Ovary (tissue), 9 donors: ENCODE data around the gene CRYBB2. TPM values are rescaled to one million over a fixed set of nuclear protein-coding genes. Genes with fewer than 3 reads are reported as not detected.

ENCODE experiments used
- DNase-seq, 5 donors: peaks; one replicate each; pipeline ENCODE4 v3.0.0-alpha.2; 2019 to 2020
- H3K27ac ChIP-seq, 2 donors: fragments of 200-600 bp; one replicate each; pipeline versions ENCODE4 v1.5.1 to v1.8.0; 2019 to 2022
- H3K27me3 ChIP-seq: fragments of 200-600 bp; one replicate; pipeline ENCODE4 v1.8.0; 2022
- H3K36me3 ChIP-seq: fragments of 200-600 bp; sonication (generic); one replicate; pipeline ENCODE4 v1.5.1; 2019
- H3K4me1 ChIP-seq: one replicate; pipeline ENCODE4 v1.8.1; 2013; ENCODE audit warnings: mild to moderate bottlenecking, moderate library complexity; ENCODE audit not compliant: insufficient read depth
- H3K4me3 ChIP-seq: fragments of 200-600 bp; sonication (generic); one replicate; pipeline ENCODE4 v1.5.1; 2017
- H3K9me3 ChIP-seq, 2 donors: fragments of 200-600 bp in 1 of 2; sonication (generic) in 1 of 2; one replicate each; pipeline versions ENCODE4 v1.5.1 to v1.8.1; 2013 to 2019; ENCODE audit warnings: mild to moderate bottlenecking in 1 of 2, moderate library complexity in 1 of 2
- EP300 ChIP-seq: sonication (generic); formaldehyde crosslinking; IDR thresholded peaks from one replicate; pipeline ENCODE4 v1.6.1; 2017; ENCODE audit warnings: antibody characterized with exemption
- POLR2A ChIP-seq: fragments of 450-650 bp; IDR thresholded peaks from one replicate; pipeline ENCODE4 v1.6.1; 2017; ENCODE audit warnings: antibody characterized with exemption, mild to moderate bottlenecking, moderate library complexity
- WGBS, 3 donors: extraction: QIAGEN DNeasy Blood & Tissue Kit in 1 of 3; methylation state at CpG; one replicate each; pipeline versions ENCODE4 v1.1.5 to v1.1.7; 2013 to 2017; 5-methylcytosine and 5-hydroxymethylcytosine counted together
- intact Hi-C, 4 donors: fragments of 100-400 bp; cut with DNase I; formaldehyde crosslinking; loops; one replicate each; pipeline versions ENCODE4 v1.11.0 to v1.15.1; 2022 to 2023
- polyA plus RNA-seq, 2 donors: library from polyadenylated mRNA; stranded (reverse); fragments of 200-250 nt in 1 of 2; fragments of 350-450 nt in 1 of 2; fragmentation: Illumina TruSeq in 1 of 2; extraction: RNeasy Lipid Tissue Mini Kit (QIAGEN cat#74804) in 1 of 2; gene quantifications; one replicate each; pipeline ENCODE4 v1.2.3, GENCODE V29; 2013 to 2014
- total RNA-seq, 7 donors: library from RNA; depleted of rRNA in 2 of 7; stranded (reverse); fragments of >200 nt in 2 of 7; fragmentation: NEBNext Ultra II Directional in 3 of 7; extraction: Animal tissue kit (Norgen Biotek cat#: 25700) in 3 of 7; gene quantifications; one replicate each; pipeline versions ENCODE4 v1.1.0 to v1.2.4, GENCODE V29; 2016 to 2023
- TF ChIP-seq, protein P1 (sequence below), 3 donors: fragments of 450-650 bp in 2 of 3; fragments of 200-600 bp in 1 of 3; IDR thresholded peaks; one replicate each; pipeline versions ENCODE4 v1.5.1 to v1.8.0; 2016 to 2022; ENCODE audit warnings: antibody characterized with exemption in 3 of 3, mild to moderate bottlenecking in 1 of 3
- donor health status: DM: no; HTN: no; CAD: no; lungs with moderate emphysema.
- donor health status: DM: no; HTN: no; CAD: no.
- donor health status: Bipolar disorder and iron deficiency.
- donor health status: DM: yes; HTN: yes; CAD: no.
- donor health status: DM: no; HTN: no; CAD: no.
- donor health status: DM: yes; HTN: yes; CAD: no.

The CRYBB2 gene
- total and polyA plus RNA-seq, 9 donors: 0.08 to 0.42 (median 0.30) TPM; not detected in 6

DNA sequence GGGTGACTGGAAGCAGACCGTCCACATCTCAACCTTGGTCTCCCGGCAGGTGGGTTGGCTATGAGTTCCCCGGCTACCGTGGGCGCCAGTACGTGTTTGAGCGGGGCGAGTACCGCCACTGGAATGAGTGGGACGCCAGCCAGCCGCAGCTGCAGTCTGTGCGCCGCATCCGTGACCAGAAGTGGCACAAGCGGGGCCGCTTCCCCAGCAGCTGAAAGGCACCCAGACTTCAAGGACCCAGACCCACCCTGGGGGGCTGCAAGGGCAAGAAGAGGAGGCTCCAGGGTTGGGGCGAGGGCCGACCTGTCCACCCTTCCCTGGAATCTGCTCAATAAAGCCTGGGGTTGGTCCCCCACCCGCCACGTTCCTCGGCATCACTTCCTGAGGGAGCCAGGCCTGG is 12.4 kb upstream of the CRYBB2 start:
- Histone ChIP-seq H3K27ac (no peak overlapping the region), H3K4me3 (no peak overlapping the region), H3K9me3 (no peaks in the 10 kb centered on the region), H3K4me1 (no peaks in the 10 kb centered on the region), H3K36me3 (no peaks in the 10 kb centered on the region), H3K27me3 (no peaks in the 10 kb centered on the region)
- intact Hi-C loops: no loop called here
- no peak for DNase-seq
- TF ChIP-seq EP300 (no peak), POLR2A (no peak)
- TF ChIP-seq, protein P1, sequence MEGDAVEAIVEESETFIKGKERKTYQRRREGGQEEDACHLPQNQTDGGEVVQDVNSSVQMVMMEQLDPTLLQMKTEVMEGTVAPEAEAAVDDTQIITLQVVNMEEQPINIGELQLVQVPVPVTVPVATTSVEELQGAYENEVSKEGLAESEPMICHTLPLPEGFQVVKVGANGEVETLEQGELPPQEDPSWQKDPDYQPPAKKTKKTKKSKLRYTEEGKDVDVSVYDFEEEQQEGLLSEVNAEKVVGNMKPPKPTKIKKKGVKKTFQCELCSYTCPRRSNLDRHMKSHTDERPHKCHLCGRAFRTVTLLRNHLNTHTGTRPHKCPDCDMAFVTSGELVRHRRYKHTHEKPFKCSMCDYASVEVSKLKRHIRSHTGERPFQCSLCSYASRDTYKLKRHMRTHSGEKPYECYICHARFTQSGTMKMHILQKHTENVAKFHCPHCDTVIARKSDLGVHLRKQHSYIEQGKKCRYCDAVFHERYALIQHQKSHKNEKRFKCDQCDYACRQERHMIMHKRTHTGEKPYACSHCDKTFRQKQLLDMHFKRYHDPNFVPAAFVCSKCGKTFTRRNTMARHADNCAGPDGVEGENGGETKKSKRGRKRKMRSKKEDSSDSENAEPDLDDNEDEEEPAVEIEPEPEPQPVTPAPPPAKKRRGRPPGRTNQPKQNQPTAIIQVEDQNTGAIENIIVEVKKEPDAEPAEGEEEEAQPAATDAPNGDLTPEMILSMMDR (IDR thresholded peaks at IDR 0.05): no peak
- WGBS, 3 donors: 84 to 88% (median 85%) methylated on average over 21 of the region's 21 CpGs

DNA sequence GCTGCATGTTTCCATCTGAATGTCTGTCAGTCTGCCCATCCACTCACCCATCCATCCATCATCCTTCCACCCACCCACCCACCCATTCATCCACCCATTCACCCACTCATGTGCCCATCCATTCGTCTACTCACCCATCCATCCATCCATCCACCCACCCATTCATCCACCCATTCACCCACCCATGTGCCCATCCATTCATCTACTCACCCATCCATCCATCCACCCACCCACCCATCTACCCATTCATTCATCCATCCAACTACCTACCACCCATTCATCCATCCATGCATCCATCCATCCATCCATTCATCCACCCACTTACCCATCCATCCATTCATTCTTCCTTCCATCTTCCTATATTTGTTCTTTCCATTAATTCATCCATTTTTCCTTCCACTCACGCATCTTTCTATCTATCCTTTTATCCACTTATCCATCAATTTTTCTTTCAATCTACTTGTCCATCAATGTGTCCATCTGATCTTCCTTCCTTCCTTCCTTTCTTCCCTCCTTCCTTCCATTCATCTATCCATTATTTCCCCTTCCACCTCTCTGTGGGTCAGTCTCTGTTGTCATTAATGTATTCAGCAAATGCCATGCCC is 11.8 kb upstream of the CRYBB2 start:
- TF ChIP-seq, protein P1 (IDR thresholded peaks at IDR 0.05): no peak
- TF ChIP-seq POLR2A (no peak), EP300 (no peak)
- Histone ChIP-seq H3K9me3 (no peaks in the 10 kb centered on the region), H3K36me3 (no peaks in the 10 kb centered on the region), H3K27ac (no peak overlapping the region), H3K27me3 (no peaks in the 10 kb centered on the region), H3K4me3 (no peak overlapping the region), H3K4me1 (no peaks in the 10 kb centered on the region)
- WGBS, 3 donors: 73 to 96% (median 87%) methylated on average over 1 to 2 of the region's 2 CpGs
- intact Hi-C loops: no loop called here
- DNase-seq: no peak

DNA sequence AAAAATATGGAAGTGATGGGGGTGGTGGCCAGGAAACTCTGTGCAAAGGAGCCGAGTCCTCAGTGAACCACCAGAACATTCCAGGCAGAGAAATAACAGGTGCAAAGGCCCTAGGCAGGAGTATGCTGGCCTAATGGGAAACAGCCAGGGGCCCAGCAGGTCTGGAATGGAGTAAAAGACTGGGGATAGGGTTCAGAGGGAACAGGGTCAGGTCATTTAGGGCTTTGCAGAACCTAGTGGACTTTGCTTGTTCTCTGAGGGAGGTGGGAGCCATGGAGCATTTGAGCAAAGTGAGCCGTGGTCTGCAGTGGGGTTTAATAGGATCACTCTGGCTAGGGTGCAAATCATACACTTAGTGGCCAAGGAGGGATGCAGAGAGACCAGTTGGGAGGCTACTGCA is 11.1 kb upstream of the CRYBB2 start:
- 79 to 90% (median 83%) methylated on average over 2 of the region's 2 CpGs for WGBS, 3 donors
- H3K4me3 ChIP-seq: no peak overlapping the region
- no peaks in the 10 kb centered on the region for H3K4me1 ChIP-seq
- intact Hi-C loops: no loop called here
- no peaks in the 10 kb centered on the region for H3K27me3 ChIP-seq
- no peak for DNase-seq
- TF ChIP-seq, protein P1 (IDR thresholded peaks at IDR 0.05): no peak
- TF ChIP-seq POLR2A (no peak), EP300 (no peak)
- no peak overlapping the region for H3K27ac ChIP-seq
- H3K36me3 ChIP-seq: no peaks in the 10 kb centered on the region
- no peaks in the 10 kb centered on the region for H3K9me3 ChIP-seq

DNA sequence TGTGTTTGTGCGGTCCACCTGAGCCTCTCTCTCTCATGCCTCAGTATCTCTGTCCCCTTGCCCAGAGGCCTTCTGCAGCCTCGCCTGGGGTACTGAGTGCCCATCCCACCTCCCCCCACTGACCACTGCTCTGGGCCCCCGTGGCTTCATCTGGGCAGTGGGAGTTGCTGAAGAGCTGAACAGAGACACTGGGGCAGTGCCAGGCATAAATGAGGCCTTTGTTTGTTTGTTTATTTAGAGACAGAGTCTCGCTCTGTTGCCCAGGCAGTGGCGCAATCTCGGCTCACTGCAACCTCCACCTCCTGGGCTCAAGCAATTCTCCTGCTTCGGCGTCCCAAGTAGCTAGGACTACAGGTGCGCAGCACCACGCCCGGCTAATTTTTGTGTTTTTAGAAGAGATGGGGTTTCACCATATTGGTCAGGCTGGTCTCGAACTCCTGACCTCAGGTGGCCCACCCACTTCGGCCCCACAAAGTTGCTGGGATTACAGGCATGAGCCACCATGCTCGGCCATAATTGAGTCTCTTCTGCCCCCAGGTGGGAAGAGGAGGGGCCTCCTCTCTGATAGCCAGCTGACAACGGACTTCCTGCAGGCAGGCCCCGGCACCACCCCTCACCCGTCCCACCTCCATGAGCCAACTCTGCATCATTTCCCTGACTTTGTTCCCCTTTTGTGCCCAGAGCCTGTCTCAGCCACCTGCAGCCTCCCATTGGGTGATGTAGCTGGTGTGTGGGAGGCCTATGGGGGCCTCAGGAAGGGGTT is 10.5 kb upstream of the CRYBB2 start:
- Histone ChIP-seq H3K4me1 (no peaks in the 10 kb centered on the region), H3K36me3 (no peaks in the 10 kb centered on the region), H3K9me3 (no peaks in the 10 kb centered on the region), H3K27me3 (no peaks in the 10 kb centered on the region), H3K4me3 (no peak overlapping the region), H3K27ac (no peak overlapping the region)
- TF ChIP-seq POLR2A (no peak), EP300 (no peak)
- TF ChIP-seq, protein P1 (IDR thresholded peaks at IDR 0.05): no peak
- 71 to 77% (median 77%) methylated on average over 16 to 17 of the region's 17 CpGs for WGBS, 3 donors
- no peak for DNase-seq
- intact Hi-C loops: no loop called here
